HuH-7 (cell line): Measurements from ENCODE around the gene PTPRN2.

Experiments used
- DNase-seq: peaks from one replicate; pipeline ENCODE4 v3.0.0; 2011; ENCODE audit warnings: low spot score

PTPRN2 gene

GRCh38 chr7:158576050-158576762, 11.4 kb downstream of the PTPRN2 start:
- DNase-seq, result no peak

GRCh38 chr7:158574308-158575036, 13.2 kb downstream of the PTPRN2 start:
- no peak for DNase-seq

- no peak for DNase-seq
Observed at GRCh38 chr7:158573310-158573709, 14.3 kb downstream of the PTPRN2 start.

GRCh38 chr7:158572000-158572828, 15.4 kb downstream of the PTPRN2 start:
- peak; percentile 48 for DNase-seq

- DNase-seq, result no peak
Observed at GRCh38 chr7:158570449-158571170, 17.0 kb downstream of the PTPRN2 start.

- no peak for DNase-seq
Observed at GRCh38 chr7:158569858-158570323, 17.7 kb downstream of the PTPRN2 start.

- DNase-seq, result no peak
Observed at GRCh38 chr7:158568974-158569857, 18.4 kb downstream of the PTPRN2 start.

GRCh38 chr7:158567153-158567603, 20.4 kb downstream of the PTPRN2 start:
- no peak for DNase-seq

GRCh38 chr7:158564663-158565035, 23.0 kb downstream of the PTPRN2 start:
- DNase-seq, result no peak

- no peak for DNase-seq
Observed at GRCh38 chr7:158563911-158564662, 23.5 kb downstream of the PTPRN2 start.

- no peak for DNase-seq
Observed at GRCh38 chr7:158563051-158563450, 24.6 kb downstream of the PTPRN2 start.

GRCh38 chr7:158562517-158562916, 25.1 kb downstream of the PTPRN2 start:
- DNase-seq, result no peak

- no peak for DNase-seq
Observed at GRCh38 chr7:158561659-158562058, 26.0 kb downstream of the PTPRN2 start.

GRCh38 chr7:158560386-158560785, 27.2 kb downstream of the PTPRN2 start:
- DNase-seq, result no peak

- no peak for DNase-seq
Observed at GRCh38 chr7:158559356-158559755, 28.3 kb downstream of the PTPRN2 start.

- DNase-seq, result no peak
Observed at GRCh38 chr7:158558816-158559215, 28.8 kb downstream of the PTPRN2 start.

GRCh38 chr7:158557441-158557755, 30.2 kb downstream of the PTPRN2 start:
- DNase-seq, result no peak

GRCh38 chr7:158556721-158557440, 30.7 kb downstream of the PTPRN2 start:
- DNase-seq, result no peak

- DNase-seq, result no peak
Observed at GRCh38 chr7:158555034-158555520, 32.5 kb downstream of the PTPRN2 start.
